GM06990 (cell line): ENCODE measurements around the gene S100A16.

Experiments
- DNase-seq: peaks from one replicate; pipeline ENCODE4 v3.0.0-alpha.2; 2011; ENCODE audit not compliant: insufficient read length; ENCODE audit errors: extremely low read depth
- H3K27me3 ChIP-seq: replicated peaks from 2 replicates; pipeline ENCODE4 v1.6.0; 2011; ENCODE audit warnings: low read length; ENCODE audit not compliant: control insufficient read depth, insufficient read depth
- H3K36me3 ChIP-seq: 2 replicates; pipeline ENCODE4 v1.5.1; 2011; ENCODE audit warnings: low read length; ENCODE audit not compliant: control insufficient read depth, insufficient read depth
- H3K4me3 ChIP-seq: replicated peaks from 2 replicates; pipeline ENCODE4 v1.5.1; 2011; ENCODE audit warnings: low read depth, mild to moderate bottlenecking, control low read depth, low read length
- CTCF ChIP-seq: IDR thresholded peaks from 2 replicates; pipeline ENCODE4 v1.5.1; 2011; ENCODE audit warnings: low read length, control low read depth, mild to moderate bottlenecking, inconsistent platforms; ENCODE audit not compliant: insufficient read depth, poor library complexity, severe bottlenecking

The S100A16 gene

DNA sequence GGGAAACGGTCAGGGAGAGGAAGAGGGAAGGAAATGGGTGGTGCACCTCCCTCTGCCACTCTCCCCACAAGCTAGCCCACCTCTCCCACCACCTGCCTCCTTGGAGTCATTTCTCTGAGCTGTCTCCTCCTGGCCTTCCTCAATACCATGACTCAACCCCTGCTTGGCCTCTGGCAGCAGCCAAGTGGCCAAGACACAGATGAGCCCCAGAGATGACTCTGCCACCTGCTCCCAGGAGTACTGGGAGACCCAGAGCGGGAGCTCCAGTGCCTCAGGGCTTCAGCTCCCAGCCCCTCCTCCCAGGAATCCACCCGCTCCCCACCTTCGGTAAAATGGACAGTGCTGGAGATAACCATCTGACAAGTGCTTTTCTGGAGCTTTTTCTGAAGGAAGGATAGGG, 2.6 kb downstream of the S100A16 start:
- Histone ChIP-seq H3K27me3 (no peaks in the 10 kb centered on the region; the same call in 1 of the 2 replicates), H3K4me3 (no peak overlapping the region), H3K36me3 (no peaks in the 10 kb centered on the region)
- TF ChIP-seq CTCF = no peak
- DNase-seq = no peak

DNA sequence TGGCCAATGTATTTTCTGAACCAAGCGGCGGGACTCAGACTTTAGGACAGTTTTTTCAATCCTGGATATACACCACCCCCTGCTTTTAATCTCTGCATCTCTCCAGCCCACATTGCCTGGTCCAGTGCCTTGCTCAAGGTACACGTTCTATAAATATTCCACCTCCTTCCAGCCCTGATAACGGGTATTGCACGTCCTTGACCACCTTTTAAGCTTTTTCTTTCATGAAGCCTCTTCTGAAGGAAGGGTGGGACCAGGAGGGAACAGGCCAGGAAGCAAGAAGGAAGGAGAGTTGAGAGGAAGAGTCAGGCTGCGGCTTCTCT, 3.4 kb downstream of the S100A16 start:
- TF ChIP-seq CTCF = no peak
- no peaks in the 10 kb centered on the region for H3K36me3 ChIP-seq

GRCh38 chr1:153608742-153609584, 4.0 kb downstream of the S100A16 start:
- no peak for TF ChIP-seq CTCF
- Histone ChIP-seq H3K4me3 (no peak overlapping the region), H3K36me3 (no peaks in the 10 kb centered on the region), H3K27me3 (no peaks in the 10 kb centered on the region; the same call in 1 of the 2 replicates)
- no peak for DNase-seq

More for the DNA sequence above, 3.4 kb downstream of the S100A16 start:
- DNase-seq = no peak
- Histone ChIP-seq H3K27me3 (no peaks in the 10 kb centered on the region; the same call in 1 of the 2 replicates), H3K4me3 (no peak overlapping the region)

DNA sequence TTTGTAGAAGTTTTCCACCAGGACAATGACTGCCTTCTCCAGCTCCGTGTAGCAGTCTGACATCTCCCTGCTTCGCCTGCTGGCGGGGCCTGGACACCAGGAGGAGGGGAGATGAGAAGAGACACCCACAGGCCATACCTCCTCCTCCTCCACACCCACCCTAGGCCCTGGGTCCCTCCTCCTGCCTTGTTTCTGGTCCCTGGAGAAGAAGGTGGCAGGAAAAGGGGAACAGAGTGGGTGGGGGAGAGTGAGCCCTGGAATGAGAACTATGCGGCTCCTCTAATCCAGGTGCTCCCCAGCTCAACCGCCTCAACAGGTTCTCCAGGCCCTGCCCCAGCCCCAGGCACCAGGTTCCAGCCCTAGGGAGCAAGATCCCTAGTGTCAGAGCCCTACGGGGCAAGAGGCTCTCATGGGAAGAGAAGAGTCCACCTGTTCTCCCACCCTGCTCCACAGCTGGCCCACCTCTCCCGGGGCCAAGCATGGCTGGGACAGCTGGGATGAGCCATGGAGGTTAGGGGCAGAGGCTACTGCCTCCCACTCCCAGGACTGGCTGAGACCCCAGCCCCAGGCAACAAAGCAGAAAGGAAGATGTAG, 4.8 kb downstream of the S100A16 start:
- TF ChIP-seq CTCF = no peak
- DNase-seq = no peak
- no peaks in the 10 kb centered on the region for H3K36me3 ChIP-seq
- no peak overlapping the region for H3K4me3 ChIP-seq
- H3K27me3 ChIP-seq = no peaks in the 10 kb centered on the region; the same call in 1 of the 2 replicates

DNA sequence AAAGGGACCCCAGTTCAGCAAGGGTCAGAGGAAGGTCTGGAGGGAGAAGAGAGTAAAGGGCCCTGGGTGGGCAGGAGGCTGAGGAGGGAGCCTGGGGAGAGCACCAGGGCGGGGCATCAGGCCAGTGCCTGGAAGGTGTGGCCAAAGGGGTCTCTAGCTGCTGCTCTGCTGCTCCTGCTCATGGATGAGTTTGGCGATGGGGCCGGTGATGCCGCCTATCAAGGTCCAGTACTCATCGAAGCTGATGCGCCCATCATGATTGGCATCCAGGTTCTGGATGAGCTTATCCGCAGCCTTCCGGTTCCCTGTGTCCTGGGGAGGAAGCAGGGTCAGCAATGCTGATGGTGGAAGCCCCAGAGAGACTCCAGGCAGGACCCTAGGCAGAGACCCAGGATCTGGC, 5.6 kb downstream of the S100A16 start:
- Histone ChIP-seq H3K27me3 (no peaks in the 10 kb centered on the region; the same call in 1 of the 2 replicates), H3K4me3 (no peak overlapping the region), H3K36me3 (no peaks in the 10 kb centered on the region)
- no peak for TF ChIP-seq CTCF
- DNase-seq = no peak
